Transverse colon (tissue), 3 donors: Measurements from ENCODE around the gene MSL3.

Experiments
- POLR2A ChIP-seq: fragments of 450-650 bp; IDR thresholded peaks from one replicate; pipeline ENCODE4 v1.6.1; 2016; ENCODE audit warnings: antibody characterized with exemption, mild to moderate bottlenecking, moderate library complexity
- TF ChIP-seq, protein P1 (sequence below), 5 experiments: fragments of 200-600 bp in 3 of 5; fragments of 450-650 bp in 2 of 5; sonication (generic) in 3 of 5; IDR thresholded peaks; 1 replicate in 2 of 5; 2 replicates in 3 of 5; pipeline ENCODE4 v1.5.1; 2016 to 2017; ENCODE audit warnings: antibody characterized with exemption in 5 of 5, inconsistent platforms in 3 of 5, mild to moderate bottlenecking in 2 of 5, moderate library complexity in 1 of 5

DNA sequence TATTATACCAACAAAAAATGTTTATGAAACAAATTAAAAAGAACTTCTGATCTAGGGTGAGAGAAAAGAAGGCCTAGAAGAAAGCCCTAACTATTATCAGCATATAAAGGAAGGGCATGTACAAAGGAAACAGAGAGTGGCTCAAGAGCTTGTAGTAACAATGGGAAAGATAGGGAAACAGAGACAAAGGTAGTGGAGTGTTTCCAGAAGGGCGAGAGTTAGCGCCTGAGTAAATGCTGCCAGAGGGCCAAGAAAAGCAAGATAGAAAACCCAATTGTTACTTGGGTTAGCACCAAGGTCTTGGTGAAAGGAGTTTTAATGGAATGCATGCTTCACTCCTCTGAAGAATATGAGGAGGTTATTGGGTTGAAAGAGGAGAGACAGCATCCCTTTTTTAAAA, 16.5 kb upstream of the MSL3 start:
- TF ChIP-seq POLR2A, result no peak
- TF ChIP-seq, protein P1, sequence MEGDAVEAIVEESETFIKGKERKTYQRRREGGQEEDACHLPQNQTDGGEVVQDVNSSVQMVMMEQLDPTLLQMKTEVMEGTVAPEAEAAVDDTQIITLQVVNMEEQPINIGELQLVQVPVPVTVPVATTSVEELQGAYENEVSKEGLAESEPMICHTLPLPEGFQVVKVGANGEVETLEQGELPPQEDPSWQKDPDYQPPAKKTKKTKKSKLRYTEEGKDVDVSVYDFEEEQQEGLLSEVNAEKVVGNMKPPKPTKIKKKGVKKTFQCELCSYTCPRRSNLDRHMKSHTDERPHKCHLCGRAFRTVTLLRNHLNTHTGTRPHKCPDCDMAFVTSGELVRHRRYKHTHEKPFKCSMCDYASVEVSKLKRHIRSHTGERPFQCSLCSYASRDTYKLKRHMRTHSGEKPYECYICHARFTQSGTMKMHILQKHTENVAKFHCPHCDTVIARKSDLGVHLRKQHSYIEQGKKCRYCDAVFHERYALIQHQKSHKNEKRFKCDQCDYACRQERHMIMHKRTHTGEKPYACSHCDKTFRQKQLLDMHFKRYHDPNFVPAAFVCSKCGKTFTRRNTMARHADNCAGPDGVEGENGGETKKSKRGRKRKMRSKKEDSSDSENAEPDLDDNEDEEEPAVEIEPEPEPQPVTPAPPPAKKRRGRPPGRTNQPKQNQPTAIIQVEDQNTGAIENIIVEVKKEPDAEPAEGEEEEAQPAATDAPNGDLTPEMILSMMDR (IDR thresholded peaks at IDR 0.05), result no peak
